KOPT-K1 (cell line): Measurements from ENCODE around the gene LRRK1.

Experiments used
- H3K27ac ChIP-seq: fragments of 200-600 bp; sonication (generic); 2 replicates; pipeline ENCODE4 v1.5.1; 2016; ENCODE audit warnings: antibody characterized with exemption, mild to moderate bottlenecking, low read depth, low read length; ENCODE audit not compliant: poor library complexity, severe bottlenecking
- H3K36me3 ChIP-seq: fragments of 200-600 bp; sonication (generic); 2 replicates; pipeline ENCODE4 v1.5.1; 2017; ENCODE audit warnings: antibody characterized with exemption, mild to moderate bottlenecking, low read length, moderate library complexity; ENCODE audit not compliant: insufficient read depth
- H3K9me3 ChIP-seq: fragments of 200-600 bp; sonication (generic); 2 replicates; pipeline ENCODE4 v1.5.1; 2017; ENCODE audit warnings: antibody characterized with exemption, low read length, mild to moderate bottlenecking; ENCODE audit not compliant: insufficient read depth, poor library complexity, severe bottlenecking

The LRRK1 gene

GRCh38 chr15:101045236-101045646 is 126.1 kb downstream of the LRRK1 start:
- no peaks in the 10 kb centered on the region for H3K36me3 ChIP-seq
- peaks cover 9% of the 10 kb centered on the region for H3K9me3 ChIP-seq
- no peak overlapping the region for H3K27ac ChIP-seq

DNA sequence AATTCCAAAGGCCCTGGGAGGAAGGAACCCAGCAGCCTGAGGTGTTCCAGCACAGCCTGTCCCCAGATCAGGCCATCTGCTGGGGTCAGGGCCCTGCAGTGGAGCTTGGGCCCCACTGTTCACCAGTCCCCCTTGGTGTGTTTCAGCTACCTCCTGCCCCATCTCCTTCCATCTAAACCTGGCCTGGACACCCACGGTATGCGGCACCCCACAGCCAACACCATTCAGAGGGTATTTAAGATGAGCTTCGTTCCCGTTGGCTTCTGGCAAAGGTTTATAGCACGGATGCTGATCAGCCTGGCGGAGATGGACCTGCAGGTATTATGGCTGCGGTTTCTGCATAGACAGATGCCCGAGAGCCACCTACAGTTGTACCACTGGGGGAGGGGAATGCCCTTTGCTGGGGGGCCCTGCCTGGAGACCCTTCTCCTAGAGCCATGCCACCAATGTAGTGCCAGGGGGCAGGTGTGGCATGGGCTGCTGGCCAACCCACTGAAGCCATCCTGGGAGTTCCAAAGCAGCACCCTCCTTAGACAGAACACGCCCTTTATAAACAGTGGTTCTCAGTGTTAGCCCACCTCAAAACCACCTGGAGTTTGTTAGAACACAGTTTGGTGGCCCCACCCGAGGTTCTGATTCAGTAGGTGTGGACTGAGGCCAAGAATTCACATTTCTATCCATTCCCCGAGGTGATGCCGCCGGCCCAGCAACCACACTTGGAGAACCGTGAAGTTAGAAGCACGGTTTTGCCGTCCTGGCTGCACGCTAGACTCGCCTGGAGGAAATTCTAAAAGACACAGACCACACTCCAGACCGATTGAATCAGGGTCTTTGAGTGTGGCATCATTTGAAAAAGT is 126.9 kb downstream of the LRRK1 start:
- no peak overlapping the region for H3K27ac ChIP-seq
- no peaks in the 10 kb centered on the region for H3K36me3 ChIP-seq
- H3K9me3 ChIP-seq: peaks cover 6% of the 10 kb centered on the region

GRCh38 chr15:101046826-101047225 is 127.7 kb downstream of the LRRK1 start:
- Histone ChIP-seq H3K36me3 (no peaks in the 10 kb centered on the region), H3K9me3 (no peaks in the 10 kb centered on the region), H3K27ac (no peak overlapping the region)

DNA sequence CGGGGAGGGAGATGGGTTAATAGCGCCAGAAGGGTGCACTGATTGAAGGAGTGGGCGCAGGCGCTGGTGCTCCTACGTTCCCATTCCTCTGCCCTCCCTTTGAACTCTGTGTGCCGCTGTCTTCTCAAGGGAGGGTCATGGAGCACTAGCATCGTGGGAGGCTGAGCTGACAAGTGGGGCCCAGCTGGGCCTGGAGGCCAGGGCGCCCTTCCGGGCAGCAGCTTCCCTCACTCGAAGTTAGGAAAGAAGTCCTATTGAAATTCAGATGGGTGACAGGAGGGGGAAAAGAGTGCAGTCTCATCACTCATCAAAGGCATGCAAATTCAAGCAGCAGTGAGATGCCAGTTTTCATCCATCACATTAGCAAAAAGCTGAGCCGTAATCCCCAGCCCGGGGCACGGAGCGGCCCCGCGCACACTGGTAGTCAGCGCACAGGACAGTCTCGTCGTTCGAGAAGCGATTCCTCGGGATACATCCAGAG is 128.2 kb downstream of the LRRK1 start:
- Histone ChIP-seq H3K27ac (no peak overlapping the region), H3K36me3 (no peaks in the 10 kb centered on the region), H3K9me3 (no peaks in the 10 kb centered on the region)

- Histone ChIP-seq H3K36me3 (no peaks in the 10 kb centered on the region), H3K9me3 (no peaks in the 10 kb centered on the region), H3K27ac (no peak overlapping the region)
These were observed 129.0 kb downstream of the LRRK1 start for GRCh38 chr15:101048176-101048575.

GRCh38 chr15:101048581-101049030 is 129.4 kb downstream of the LRRK1 start:
- no peak overlapping the region for H3K27ac ChIP-seq

DNA sequence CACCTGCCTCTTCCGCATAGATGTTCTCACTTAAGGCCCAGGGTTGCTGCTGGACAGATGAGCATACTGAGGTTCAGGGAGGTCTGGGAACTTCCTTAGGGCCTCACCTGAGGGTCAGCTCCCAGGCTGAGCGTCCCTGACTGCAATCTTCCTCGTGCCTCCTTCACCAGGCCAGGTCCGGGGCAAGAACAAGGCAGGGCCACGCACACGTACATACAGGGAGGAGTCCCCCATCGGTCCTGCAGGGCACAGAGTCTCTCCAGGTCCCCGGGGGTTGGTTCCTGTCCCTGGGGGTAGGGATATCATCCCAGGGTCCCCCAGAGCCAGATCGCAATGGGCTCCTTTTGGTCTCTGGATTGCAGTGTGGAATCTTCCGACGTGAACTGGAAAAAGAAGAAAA is 130.1 kb downstream of the LRRK1 start:
- Histone ChIP-seq H3K36me3 (no peaks in the 10 kb centered on the region), H3K9me3 (no peaks in the 10 kb centered on the region), H3K27ac (no peak overlapping the region)

More at GRCh38 chr15:101048581-101049030, 129.4 kb downstream of the LRRK1 start:
- Histone ChIP-seq H3K36me3 (no peaks in the 10 kb centered on the region), H3K9me3 (no peaks in the 10 kb centered on the region)

DNA sequence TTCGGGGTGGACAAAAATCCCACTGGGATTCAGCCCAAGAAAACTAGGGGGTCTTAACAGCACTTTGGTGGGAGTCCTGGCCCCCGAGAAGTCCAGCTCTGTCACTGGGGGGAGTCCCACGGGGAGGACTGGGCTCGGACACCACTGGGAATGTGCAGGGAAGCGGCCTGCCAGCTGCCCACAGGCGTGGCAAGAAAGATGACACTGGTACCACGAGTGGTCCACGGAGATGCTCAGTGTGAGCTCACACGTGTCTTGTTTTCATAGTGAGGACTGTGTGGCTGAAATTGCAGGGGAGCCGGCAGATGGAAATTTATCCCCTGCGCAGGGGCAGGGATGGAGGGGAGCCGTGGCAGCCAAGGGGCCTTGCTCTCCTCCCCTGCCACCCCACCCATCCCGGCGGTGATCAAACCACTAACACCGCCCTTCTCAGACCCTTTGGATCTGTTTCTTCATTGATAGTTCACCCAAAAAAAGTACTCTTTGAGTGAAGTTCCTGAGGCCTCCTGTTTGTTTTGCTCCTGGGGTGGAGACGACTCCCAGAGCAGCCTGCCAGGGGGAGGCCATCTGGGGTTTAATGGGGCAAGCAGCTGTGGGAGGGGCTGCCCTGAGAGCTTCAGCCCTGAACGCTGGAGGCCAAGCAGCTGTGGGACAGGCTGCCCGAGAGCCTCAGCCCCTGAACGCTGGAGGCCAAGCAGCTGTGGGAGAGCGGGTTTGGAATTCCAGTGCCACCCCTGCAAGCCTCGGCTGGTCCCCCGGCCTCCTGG is 130.9 kb downstream of the LRRK1 start:
- H3K36me3 ChIP-seq: no peaks in the 10 kb centered on the region
- H3K9me3 ChIP-seq: no peaks in the 10 kb centered on the region
- no peak overlapping the region for H3K27ac ChIP-seq

DNA sequence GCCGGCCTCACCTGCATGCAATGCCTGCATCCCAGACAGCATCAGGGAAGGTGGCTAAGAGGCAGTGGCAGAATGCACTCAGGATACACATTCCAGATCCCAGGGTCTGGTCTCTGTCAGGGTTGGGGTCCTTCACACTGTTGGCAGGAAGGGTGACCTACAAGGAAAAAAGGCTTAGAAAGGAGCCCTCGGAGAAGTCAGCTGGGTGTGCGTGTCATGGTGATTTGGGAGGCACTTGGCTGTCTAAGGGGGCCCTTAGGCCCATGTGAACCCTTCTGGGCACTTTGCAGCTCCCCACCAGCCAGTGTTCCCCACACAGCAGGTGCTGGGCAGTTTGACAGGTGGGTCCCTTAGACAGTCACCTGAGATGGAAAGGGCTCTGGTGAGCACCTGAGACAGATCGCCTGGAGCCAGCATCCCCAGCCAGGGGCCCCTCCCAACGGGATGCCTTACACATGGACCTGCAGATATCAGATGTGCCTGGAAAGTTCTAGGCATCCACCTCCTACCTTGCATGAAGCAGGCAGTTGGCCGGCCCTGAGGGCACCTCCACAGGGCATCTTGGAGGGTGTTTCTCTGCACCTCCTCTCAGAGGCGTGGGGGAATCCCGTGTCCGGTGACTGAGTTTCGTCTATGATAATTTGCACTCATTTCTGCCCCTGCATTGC is 131.6 kb downstream of the LRRK1 start:
- no peaks in the 10 kb centered on the region for H3K36me3 ChIP-seq
- H3K27ac ChIP-seq: no peak overlapping the region
- no peaks in the 10 kb centered on the region for H3K9me3 ChIP-seq

GRCh38 chr15:101051291-101052030 is 132.3 kb downstream of the LRRK1 start:
- Histone ChIP-seq H3K36me3 (no peaks in the 10 kb centered on the region), H3K27ac (no peak overlapping the region), H3K9me3 (no peaks in the 10 kb centered on the region)

- Histone ChIP-seq H3K27ac (no peak overlapping the region), H3K9me3 (no peaks in the 10 kb centered on the region), H3K36me3 (no peaks in the 10 kb centered on the region)
These were observed 133.0 kb downstream of the LRRK1 start for GRCh38 chr15:101052031-101052620.

DNA sequence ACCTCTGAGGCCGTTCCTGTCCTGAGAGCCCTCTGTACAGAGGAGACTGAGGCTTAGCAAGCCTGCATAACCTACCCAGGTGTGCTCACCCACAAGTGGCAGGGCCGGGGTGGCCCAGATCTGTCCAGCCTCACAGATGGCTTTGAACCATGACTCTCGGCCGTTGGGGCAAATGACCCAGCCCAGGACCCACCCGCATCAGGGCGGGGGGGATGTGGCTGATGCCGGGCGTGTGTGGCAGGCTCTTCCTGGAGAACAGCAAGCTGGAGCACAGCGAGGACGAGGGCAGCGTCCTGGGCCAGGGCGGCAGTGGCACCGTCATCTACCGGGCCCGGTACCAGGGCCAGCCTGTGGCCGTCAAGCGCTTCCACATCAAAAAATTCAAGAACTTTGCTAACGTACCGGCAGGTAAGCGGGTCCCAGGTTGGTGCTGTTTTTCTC is 133.5 kb downstream of the LRRK1 start:
- Histone ChIP-seq H3K36me3 (no peaks in the 10 kb centered on the region), H3K27ac (no peak overlapping the region), H3K9me3 (no peaks in the 10 kb centered on the region)

- H3K9me3 ChIP-seq: no peaks in the 10 kb centered on the region
- H3K36me3 ChIP-seq: no peaks in the 10 kb centered on the region
These were observed 134.1 kb downstream of the LRRK1 start for GRCh38 chr15:101053261-101053660.

GRCh38 chr15:101054116-101054515 is 135.0 kb downstream of the LRRK1 start:
- Histone ChIP-seq H3K36me3 (no peaks in the 10 kb centered on the region), H3K9me3 (no peaks in the 10 kb centered on the region)

More at GRCh38 chr15:101053261-101053660, 134.1 kb downstream of the LRRK1 start:
- no peak overlapping the region for H3K27ac ChIP-seq

More at GRCh38 chr15:101054116-101054515, 135.0 kb downstream of the LRRK1 start:
- no peak overlapping the region for H3K27ac ChIP-seq
